ENCODE results near the gene COG3.

DNA sequence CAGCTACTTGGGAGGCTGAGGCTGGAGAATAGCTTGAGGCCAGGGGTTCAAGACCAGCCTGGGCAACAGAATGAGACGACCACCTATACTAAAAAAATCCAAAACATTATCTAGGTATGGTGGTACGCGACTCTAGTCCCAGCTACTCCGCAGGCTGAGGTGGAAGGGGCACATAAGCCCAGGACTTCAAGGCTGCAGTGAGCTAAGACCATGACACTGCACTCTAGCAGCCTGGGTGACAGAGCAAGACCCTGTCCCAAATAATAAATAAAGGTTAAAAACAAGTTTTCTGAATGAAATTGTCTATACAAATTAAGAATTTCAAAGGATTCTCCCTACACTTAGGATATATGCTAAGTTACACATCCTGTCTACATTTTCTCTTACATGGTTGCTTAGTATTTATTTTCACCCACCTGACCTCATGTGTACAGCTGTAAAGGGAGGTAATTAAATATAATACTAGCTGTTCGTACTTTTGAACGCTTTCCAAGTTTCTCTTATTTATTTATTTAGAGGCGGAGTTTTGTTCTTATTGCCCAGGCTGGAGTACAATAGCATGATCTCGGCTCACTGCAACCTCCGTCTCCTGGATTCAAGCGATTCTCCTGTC is 48.1 kb upstream of the COG3 start:
- TF ChIP-seq, protein P1, sequence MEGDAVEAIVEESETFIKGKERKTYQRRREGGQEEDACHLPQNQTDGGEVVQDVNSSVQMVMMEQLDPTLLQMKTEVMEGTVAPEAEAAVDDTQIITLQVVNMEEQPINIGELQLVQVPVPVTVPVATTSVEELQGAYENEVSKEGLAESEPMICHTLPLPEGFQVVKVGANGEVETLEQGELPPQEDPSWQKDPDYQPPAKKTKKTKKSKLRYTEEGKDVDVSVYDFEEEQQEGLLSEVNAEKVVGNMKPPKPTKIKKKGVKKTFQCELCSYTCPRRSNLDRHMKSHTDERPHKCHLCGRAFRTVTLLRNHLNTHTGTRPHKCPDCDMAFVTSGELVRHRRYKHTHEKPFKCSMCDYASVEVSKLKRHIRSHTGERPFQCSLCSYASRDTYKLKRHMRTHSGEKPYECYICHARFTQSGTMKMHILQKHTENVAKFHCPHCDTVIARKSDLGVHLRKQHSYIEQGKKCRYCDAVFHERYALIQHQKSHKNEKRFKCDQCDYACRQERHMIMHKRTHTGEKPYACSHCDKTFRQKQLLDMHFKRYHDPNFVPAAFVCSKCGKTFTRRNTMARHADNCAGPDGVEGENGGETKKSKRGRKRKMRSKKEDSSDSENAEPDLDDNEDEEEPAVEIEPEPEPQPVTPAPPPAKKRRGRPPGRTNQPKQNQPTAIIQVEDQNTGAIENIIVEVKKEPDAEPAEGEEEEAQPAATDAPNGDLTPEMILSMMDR (IDR thresholded peaks at IDR 0.05 in 4 of 5, conservative IDR thresholded peaks at IDR 0.05 in 1 of 5) = no peak
- no peak for TF ChIP-seq POLR2A (IDR thresholded peaks at IDR 0.05)

All from gastrocnemius medialis (tissue), 4 donors.